ENCODE results near the gene KRTAP20-1.

GRCh38 chr21:30615199-30615598 is 1.0 kb upstream of the KRTAP20-1 start:
- TF ChIP-seq HDAC2 (IDR thresholded peaks at IDR 0.05), result no peak
- TF ChIP-seq REST (IDR thresholded peaks at IDR 0.05), result no peak
- TF ChIP-seq POLR2A (IDR thresholded peaks at IDR 0.05; ENCODE audit: low read length), result no peak
- TF ChIP-seq, protein P1, sequence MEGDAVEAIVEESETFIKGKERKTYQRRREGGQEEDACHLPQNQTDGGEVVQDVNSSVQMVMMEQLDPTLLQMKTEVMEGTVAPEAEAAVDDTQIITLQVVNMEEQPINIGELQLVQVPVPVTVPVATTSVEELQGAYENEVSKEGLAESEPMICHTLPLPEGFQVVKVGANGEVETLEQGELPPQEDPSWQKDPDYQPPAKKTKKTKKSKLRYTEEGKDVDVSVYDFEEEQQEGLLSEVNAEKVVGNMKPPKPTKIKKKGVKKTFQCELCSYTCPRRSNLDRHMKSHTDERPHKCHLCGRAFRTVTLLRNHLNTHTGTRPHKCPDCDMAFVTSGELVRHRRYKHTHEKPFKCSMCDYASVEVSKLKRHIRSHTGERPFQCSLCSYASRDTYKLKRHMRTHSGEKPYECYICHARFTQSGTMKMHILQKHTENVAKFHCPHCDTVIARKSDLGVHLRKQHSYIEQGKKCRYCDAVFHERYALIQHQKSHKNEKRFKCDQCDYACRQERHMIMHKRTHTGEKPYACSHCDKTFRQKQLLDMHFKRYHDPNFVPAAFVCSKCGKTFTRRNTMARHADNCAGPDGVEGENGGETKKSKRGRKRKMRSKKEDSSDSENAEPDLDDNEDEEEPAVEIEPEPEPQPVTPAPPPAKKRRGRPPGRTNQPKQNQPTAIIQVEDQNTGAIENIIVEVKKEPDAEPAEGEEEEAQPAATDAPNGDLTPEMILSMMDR (IDR thresholded peaks at IDR 0.05), result no peak
- TF ChIP-seq CEBPB (IDR thresholded peaks at IDR 0.05), result no peak

All from A549 (cell line).